ENCODE results near the gene ITSN1. TPM values are rescaled to one million over a fixed set of nuclear protein-coding genes. Genes with fewer than 3 reads are reported as not detected.

ITSN1 gene
- total and polyA plus RNA-seq, 3 donors from 2014 or later: 20.0 to 56.6 (median 48.4) TPM

DNA sequence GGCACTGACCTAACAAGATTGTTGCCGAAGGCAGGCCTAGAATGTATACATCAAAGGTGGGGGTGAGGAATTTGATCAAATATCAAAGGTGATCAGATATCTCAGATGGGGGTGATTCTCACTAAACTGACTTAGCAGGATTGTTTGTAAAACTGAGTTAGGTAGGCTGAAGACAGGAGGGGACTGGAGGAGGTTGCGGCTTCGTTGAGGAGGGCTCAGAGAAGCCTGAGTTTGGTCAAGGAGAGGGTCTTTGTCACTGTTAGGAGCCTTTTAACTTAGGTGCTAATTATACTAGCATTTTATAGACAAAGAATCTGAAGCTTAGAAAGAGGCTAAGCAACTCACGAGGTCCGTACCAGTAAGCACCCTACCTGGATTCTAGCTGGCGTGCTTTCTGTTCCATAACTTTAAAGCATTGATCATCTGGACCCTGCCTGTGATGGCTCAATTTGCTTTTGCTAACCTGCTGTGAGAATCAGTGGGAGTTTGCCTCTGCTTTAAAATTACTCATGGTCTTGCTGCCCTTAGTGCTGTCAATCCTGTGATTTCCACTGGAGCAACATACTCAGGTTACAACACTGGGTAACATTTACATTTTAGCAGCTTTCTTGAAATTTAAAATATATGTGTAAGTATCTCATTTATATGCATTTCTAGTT is 49.8 kb downstream of the ITSN1 start:
- no peaks in the 10 kb centered on the region for H3K9me3 ChIP-seq
- H3K36me3 ChIP-seq (ENCODE audit: low read depth, missing control alignments): no peaks in the 10 kb centered on the region
- no peak overlapping the region for H3K27ac ChIP-seq
- no peak for DNase-seq
- H3K4me3 ChIP-seq: no peak overlapping the region
- H3K27me3 ChIP-seq: no peaks in the 10 kb centered on the region
- no peak for TF ChIP-seq CTCF (IDR thresholded peaks at IDR 0.05)
- no peak for TF ChIP-seq POLR2A (IDR thresholded peaks at IDR 0.05)
- WGBS, 2 donors: 90 to 91% methylated on average over 6 of the region's 6 CpGs
- no peaks in the 10 kb centered on the region for H3K4me1 ChIP-seq
- intact Hi-C loops (cut with DNase I; ENCODE audit: low total_unique reads): no loop called here

- no peaks in the 10 kb centered on the region for H3K27me3 ChIP-seq
- H3K36me3 ChIP-seq (ENCODE audit: low read depth, missing control alignments): no peaks in the 10 kb centered on the region
- H3K9me3 ChIP-seq: no peaks in the 10 kb centered on the region
- H3K4me1 ChIP-seq: no peaks in the 10 kb centered on the region
- no peak for DNase-seq
- TF ChIP-seq POLR2A (IDR thresholded peaks at IDR 0.05): no peak
- no peak for TF ChIP-seq CTCF (IDR thresholded peaks at IDR 0.05)
- intact Hi-C loops (cut with DNase I; ENCODE audit: low total_unique reads): no loop called here
- no peak overlapping the region for H3K27ac ChIP-seq
- no peak overlapping the region for H3K4me3 ChIP-seq
- WGBS, 2 donors: 69 to 75% methylated on average over 2 of the region's 2 CpGs
Observed at GRCh38 chr21:33695813-33696212, 53.5 kb downstream of the ITSN1 start.

DNA sequence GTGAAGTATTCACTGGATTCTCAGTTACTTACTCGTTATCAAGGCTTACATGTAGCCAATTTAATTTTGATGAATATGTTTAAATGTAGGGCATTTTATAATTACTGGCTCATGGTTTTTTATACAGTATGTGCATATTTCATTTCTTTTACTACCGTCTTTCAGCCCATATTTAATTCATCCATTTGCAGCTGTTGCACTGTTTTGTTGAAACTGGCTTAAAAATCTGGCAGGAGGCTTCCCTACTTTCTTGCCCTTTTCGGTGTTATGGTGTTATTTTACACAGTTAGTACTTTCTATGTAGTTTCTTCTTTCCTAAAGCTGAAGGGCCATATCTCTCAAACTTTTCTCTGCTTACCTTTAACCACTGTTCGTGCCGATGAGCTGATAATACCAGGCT is 54.2 kb downstream of the ITSN1 start:
- Histone ChIP-seq H3K27ac (no peak overlapping the region), H3K4me1 (no peaks in the 10 kb centered on the region), H3K36me3 (ENCODE audit: low read depth, missing control alignments) (no peaks in the 10 kb centered on the region), H3K27me3 (no peaks in the 10 kb centered on the region), H3K4me3 (no peak overlapping the region), H3K9me3 (no peaks in the 10 kb centered on the region)
- 65 to 72% methylated on average over 5 of the region's 5 CpGs for WGBS, 2 donors
- intact Hi-C loops (cut with DNase I; ENCODE audit: low total_unique reads): no loop called here
- no peak for DNase-seq
- TF ChIP-seq POLR2A (IDR thresholded peaks at IDR 0.05) (no peak), CTCF (IDR thresholded peaks at IDR 0.05) (no peak)

- H3K27me3 ChIP-seq: no peaks in the 10 kb centered on the region
- intact Hi-C loops (cut with DNase I; ENCODE audit: low total_unique reads): no loop called here
- H3K36me3 ChIP-seq (ENCODE audit: low read depth, missing control alignments): no peaks in the 10 kb centered on the region
- H3K9me3 ChIP-seq: no peaks in the 10 kb centered on the region
- no peaks in the 10 kb centered on the region for H3K4me1 ChIP-seq
- no peak overlapping the region for H3K27ac ChIP-seq
- 70 to 74% methylated on average over 3 of the region's 3 CpGs for WGBS, 2 donors
- DNase-seq: no peak
- no peak overlapping the region for H3K4me3 ChIP-seq
- no peak for TF ChIP-seq POLR2A (IDR thresholded peaks at IDR 0.05)
- TF ChIP-seq CTCF (IDR thresholded peaks at IDR 0.05): no peak
Observed at GRCh38 chr21:33698087-33698860, 56.0 kb downstream of the ITSN1 start.
